GM12878 (cell line): ENCODE data around the gene RTF2. TPM values are rescaled to one million over a fixed set of nuclear protein-coding genes. Genes with fewer than 3 reads are reported as not detected.

ENCODE experiments used
- ATAC-seq: fragments of 200-7000 bp; cut with Tn5 transposase; 3 replicates; pipeline ENCODE4 v1.9.1; 2020; ENCODE audit warnings: mild to moderate bottlenecking, moderate library complexity
- BruUV-seq: library from RNA; stranded (reverse); fragments of 400-500 nt; replicated peaks from 2 replicates; lab custom pipeline; 2021; lab: Mats Ljungman, UMichigan
- CTCF ChIA-PET: fragments of 300-600 bp; sonication (Branson Sonifier 250); formaldehyde crosslinking; extraction: SDS; loops from one replicate; lab custom pipeline; 2021; ENCODE audit warnings: inconsistent platforms; lab: Yijun Ruan, JAX
- POLR2A ChIA-PET: fragments of 350-600 bp; formaldehyde crosslinking; extraction: SDS; loops from one replicate; lab custom pipeline; 2021; ENCODE audit warnings: inconsistent platforms; lab: Charles Lee
- RAD21 ChIA-PET: fragments of 300-600 bp; sonication (Branson Sonifier 250); formaldehyde crosslinking; loops from one replicate; lab custom pipeline; 2023; ENCODE audit warnings: antibody characterized with exemption; ENCODE audit not compliant: unreplicated experiment; lab: Charles Lee
- SMC1A ChIA-PET: fragments of 300-600 bp; sonication (Branson Sonifier 250); formaldehyde crosslinking; loops from one replicate; lab custom pipeline; 2023; ENCODE audit not compliant: unreplicated experiment, uncharacterized antibody; lab: Charles Lee
- DNase-seq: peaks from one replicate; pipeline ENCODE4 v3.0.0-alpha.2; 2011; ENCODE audit warnings: low read depth, low spot score
- FAIRE-seq: peaks from 3 replicates; lab custom pipeline; 2011; peaks lifted over from hg19 to GRCh38; lab: Jason Lieb, UNC
- H2AFZ ChIP-seq: 2 replicates; pipeline ENCODE4 v1.6.0; 2011; ENCODE audit warnings: low read depth, low read length, control low read depth; ENCODE audit not compliant: control insufficient read depth
- H3K27ac ChIP-seq: 2 replicates; pipeline ENCODE4 v1.5.1; 2011; ENCODE audit warnings: control low read depth; ENCODE audit not compliant: control insufficient read depth, insufficient read depth
- H3K27me3 ChIP-seq, 2 experiments: replicated peaks in 1 of 2; 2 replicates each; pipeline versions ENCODE4 v1.6.0 to v1.6.1; 2011; ENCODE audit warnings: low read length in 1 of 2; ENCODE audit not compliant: control insufficient read depth in 2 of 2, insufficient read depth in 2 of 2
- H3K36me3 ChIP-seq, 2 experiments: 2 replicates each; pipeline ENCODE4 v1.5.1; 2011; ENCODE audit warnings: low read length in 1 of 2; ENCODE audit not compliant: control insufficient read depth in 2 of 2, insufficient read depth in 2 of 2
- H3K4me1 ChIP-seq: 2 replicates; pipeline ENCODE4 v1.6.1; 2011; ENCODE audit warnings: mild to moderate bottlenecking, low read length, moderate library complexity, mixed read lengths; ENCODE audit not compliant: control insufficient read depth, insufficient read depth
- H3K4me2 ChIP-seq: 2 replicates; pipeline ENCODE4 v1.6.0; 2011; ENCODE audit warnings: control low read depth; ENCODE audit not compliant: control insufficient read depth, insufficient read depth
- H3K4me3 ChIP-seq: fragments of 200-600 bp; sonication (generic); 2 replicates; pipeline ENCODE4 v1.5.1; 2016
- H3K79me2 ChIP-seq: 2 replicates; pipeline ENCODE4 v1.6.0; 2011; ENCODE audit warnings: low read length; ENCODE audit not compliant: control insufficient read depth, insufficient read depth
- H3K9ac ChIP-seq: 2 replicates; pipeline ENCODE4 v1.8.0; 2011; ENCODE audit warnings: low read length, control low read depth, mixed read lengths; ENCODE audit not compliant: control insufficient read depth, insufficient read depth
- H3K9me3 ChIP-seq: replicated peaks from 3 replicates; pipeline ENCODE4 v1.5.1; 2011; ENCODE audit warnings: mild to moderate bottlenecking, low read length; ENCODE audit not compliant: control insufficient read depth, insufficient read depth
- H4K20me1 ChIP-seq: 2 replicates; pipeline ENCODE4 v1.6.0; 2011; ENCODE audit not compliant: control insufficient read depth, insufficient read depth
- BACH1 ChIP-seq: fragments of 450-650 bp; IDR thresholded peaks from 2 replicates; pipeline ENCODE4 v1.6.1; 2017; ENCODE audit warnings: mild to moderate bottlenecking, borderline replicate concordance
- BHLHE40 ChIP-seq, 2 experiments: fragments of 450-650 bp in 1 of 2; IDR thresholded peaks; 2 replicates each; pipeline ENCODE4 v1.6.1; 2011 to 2017; ENCODE audit warnings: low read depth in 2 of 2, borderline replicate concordance in 1 of 2, improper control_type of control experiment in 1 of 2, low read length in 1 of 2, mild to moderate bottlenecking in 1 of 2
- CBX3 ChIP-seq: fragments of 200-600 bp; sonication (generic); IDR thresholded peaks from 2 replicates; pipeline ENCODE4 v1.6.1; 2016; ENCODE audit warnings: low read depth, borderline replicate concordance
- CHD4 ChIP-seq: fragments of 200-600 bp; sonication (generic); IDR thresholded peaks from 2 replicates; pipeline ENCODE4 v1.6.1; 2016; ENCODE audit warnings: mild to moderate bottlenecking
- CREM ChIP-seq: IDR thresholded peaks from 2 replicates; pipeline ENCODE4 v1.6.1; 2014; ENCODE audit warnings: antibody characterized with exemption, low read depth
- ESRRA ChIP-seq: IDR thresholded peaks from 2 replicates; pipeline ENCODE4 v1.6.1; 2012; ENCODE audit warnings: mild to moderate bottlenecking, low read length, improper control_type of control experiment
- HDAC6 ChIP-seq: fragments of 200-600 bp; sonication (generic); IDR thresholded peaks from one replicate; pipeline ENCODE4 v1.8.0; 2017; ENCODE audit warnings: antibody characterized with exemption; ENCODE audit not compliant: unreplicated experiment
- IRF4 ChIP-seq: IDR thresholded peaks from 2 replicates; pipeline ENCODE4 v1.6.1; 2011; ENCODE audit warnings: low read depth, low read length
- POLR2AphosphoS5 ChIP-seq: IDR thresholded peaks from 2 replicates; pipeline ENCODE4 v1.6.1; 2011; ENCODE audit warnings: mild to moderate bottlenecking, low read length, inconsistent platforms
- POU2F2 ChIP-seq: IDR thresholded peaks from 3 replicates; pipeline ENCODE4 v1.6.1; 2011; ENCODE audit warnings: low read depth, mild to moderate bottlenecking, low read length, borderline replicate concordance
- SIN3A ChIP-seq: IDR thresholded peaks from 2 replicates; pipeline ENCODE4 v1.6.1; 2012; ENCODE audit warnings: low read depth, low read length, improper control_type of control experiment
- STAT1 ChIP-seq: fragments of 450-650 bp; conservative IDR thresholded peaks from 2 replicates; pipeline ENCODE4 v1.6.1; 2014; ENCODE audit warnings: antibody characterized with exemption, mild to moderate bottlenecking
- SUZ12 ChIP-seq: fragments of 200-600 bp; sonication (generic); IDR thresholded peaks from one replicate; pipeline ENCODE4 v1.6.1; 2018; ENCODE audit warnings: antibody characterized with exemption, mild to moderate bottlenecking; ENCODE audit not compliant: unreplicated experiment
- TCF3 ChIP-seq: IDR thresholded peaks from 2 replicates; pipeline ENCODE4 v1.6.1; 2012; ENCODE audit warnings: low read depth, mild to moderate bottlenecking, low read length, borderline replicate concordance; ENCODE audit not compliant: insufficient read depth
- TCF7 ChIP-seq: IDR thresholded peaks from 2 replicates; pipeline ENCODE4 v1.6.1; 2014; ENCODE audit warnings: antibody characterized with exemption, borderline replicate concordance
- ZBED1 ChIP-seq: IDR thresholded peaks from 2 replicates; pipeline ENCODE4 v1.6.1; 2016; ENCODE audit warnings: borderline replicate concordance
- WGBS: methylation state at CpG from one replicate; pipeline ENCODE4 v1.1.6; 2016; ENCODE audit warnings: low lambda C conversion rate; ENCODE audit not compliant: insufficient replicate concordance, insufficient coverage; ENCODE audit errors: missing lambda C conversion rate; 5-methylcytosine and 5-hydroxymethylcytosine counted together
- in situ Hi-C: fragments of 300-500 bp; cut with MboI; formaldehyde crosslinking; loops from 9 replicates; pipeline ENCODE4 v1.14.3; 2018; ENCODE audit warnings: mixed read lengths
- intact Hi-C: fragments of 100-400 bp; cut with micrococcal nuclease; formaldehyde crosslinking; loops from one replicate; pipeline ENCODE4 v1.14.2; 2022; ENCODE audit not compliant: unreplicated experiment
- polyA plus RNA-seq, 11 experiments: library from polyadenylated mRNA; depleted of rRNA in 4 of 11; unstranded in 6 of 11; stranded (reverse) in 5 of 11; fragments of >200 nt; fragmentation: Nextera tagmentation in 4 of 11; fragmentation: Illumina TruSeq in 1 of 11; extraction: Ambion mirVana in 4 of 11; extraction: Trizol in 1 of 11; gene quantifications; 1 replicate in 1 of 11; 2 replicates in 10 of 11; pipeline versions ENCODE4 v1.2.1 to v1.2.3, GENCODE V29; 2011 to 2016; ENCODE audit warnings: inconsistent platforms in 2 of 11, missing spikeins in 2 of 11, low read depth in 1 of 11
- total RNA-seq, 4 experiments: library from RNA; depleted of rRNA in 3 of 4; stranded (reverse); fragments of >200 nt in 3 of 4; fragmentation: Illumina TruSeq in 1 of 4; extraction: Trizol in 1 of 4; gene quantifications; 2 replicates each; pipeline versions ENCODE4 v1.2.1 to v1.2.3, GENCODE V29; 2013 to 2021
- TF ChIP-seq, protein P1 (sequence below): fragments of 450-650 bp; IDR thresholded peaks from 2 replicates; pipeline ENCODE4 v1.6.1; 2017; ENCODE audit warnings: mild to moderate bottlenecking, moderate library complexity

RTF2 gene
- total and polyA plus RNA-seq, 10 of the 15 experiments (the other 5 are each of a cell fraction or from before 2014, with no cell fraction given): 66.2 to 133 (median 82.9) TPM

GRCh38 chr20:56420940-56421688, 47.3 kb upstream of the RTF2 start:
- TF ChIP-seq CBX3: no peak
- TF ChIP-seq SIN3A: no peak
- TF ChIP-seq ESRRA: no peak
- TF ChIP-seq CHD4: no peak
- TF ChIP-seq CREM: no peak
- TF ChIP-seq IRF4: no peak
- TF ChIP-seq SUZ12: no peak
- TF ChIP-seq TCF3: no peak
- no peak for TF ChIP-seq STAT1
- no peak for TF ChIP-seq POLR2AphosphoS5
- no peak for TF ChIP-seq HDAC6
- TF ChIP-seq BACH1: no peak
- TF ChIP-seq, protein P1, sequence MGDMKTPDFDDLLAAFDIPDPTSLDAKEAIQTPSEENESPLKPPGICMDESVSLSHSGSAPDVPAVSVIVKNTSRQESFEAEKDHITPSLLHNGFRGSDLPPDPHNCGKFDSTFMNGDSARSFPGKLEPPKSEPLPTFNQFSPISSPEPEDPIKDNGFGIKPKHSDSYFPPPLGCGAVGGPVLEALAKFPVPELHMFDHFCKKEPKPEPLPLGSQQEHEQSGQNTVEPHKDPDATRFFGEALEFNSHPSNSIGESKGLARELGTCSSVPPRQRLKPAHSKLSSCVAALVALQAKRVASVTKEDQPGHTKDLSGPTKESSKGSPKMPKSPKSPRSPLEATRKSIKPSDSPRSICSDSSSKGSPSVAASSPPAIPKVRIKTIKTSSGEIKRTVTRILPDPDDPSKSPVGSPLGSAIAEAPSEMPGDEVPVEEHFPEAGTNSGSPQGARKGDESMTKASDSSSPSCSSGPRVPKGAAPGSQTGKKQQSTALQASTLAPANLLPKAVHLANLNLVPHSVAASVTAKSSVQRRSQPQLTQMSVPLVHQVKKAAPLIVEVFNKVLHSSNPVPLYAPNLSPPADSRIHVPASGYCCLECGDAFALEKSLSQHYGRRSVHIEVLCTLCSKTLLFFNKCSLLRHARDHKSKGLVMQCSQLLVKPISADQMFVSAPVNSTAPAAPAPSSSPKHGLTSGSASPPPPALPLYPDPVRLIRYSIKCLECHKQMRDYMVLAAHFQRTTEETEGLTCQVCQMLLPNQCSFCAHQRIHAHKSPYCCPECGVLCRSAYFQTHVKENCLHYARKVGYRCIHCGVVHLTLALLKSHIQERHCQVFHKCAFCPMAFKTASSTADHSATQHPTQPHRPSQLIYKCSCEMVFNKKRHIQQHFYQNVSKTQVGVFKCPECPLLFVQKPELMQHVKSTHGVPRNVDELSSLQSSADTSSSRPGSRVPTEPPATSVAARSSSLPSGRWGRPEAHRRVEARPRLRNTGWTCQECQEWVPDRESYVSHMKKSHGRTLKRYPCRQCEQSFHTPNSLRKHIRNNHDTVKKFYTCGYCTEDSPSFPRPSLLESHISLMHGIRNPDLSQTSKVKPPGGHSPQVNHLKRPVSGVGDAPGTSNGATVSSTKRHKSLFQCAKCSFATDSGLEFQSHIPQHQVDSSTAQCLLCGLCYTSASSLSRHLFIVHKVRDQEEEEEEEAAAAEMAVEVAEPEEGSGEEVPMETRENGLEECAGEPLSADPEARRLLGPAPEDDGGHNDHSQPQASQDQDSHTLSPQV: no peak
- TF ChIP-seq POU2F2: no peak
- no peak for TF ChIP-seq ZBED1
- TF ChIP-seq BHLHE40 (IDR thresholded peaks at IDR 0.05; ENCODE audit: borderline replicate concordance in 1 of 2, low read depth in 2 of 2, low read length in 1 of 2): no peak
- TF ChIP-seq TCF7: no peak
- TF ChIP-seq, all 136 proteins: peak for 0
- Histone ChIP-seq H2AFZ (no peak overlapping the region), H4K20me1 (no peaks in the 10 kb centered on the region), H3K9me3 (no peaks in the 10 kb centered on the region), H3K79me2 (no peaks in the 10 kb centered on the region), H3K4me1 (peaks cover 4% of the 10 kb centered on the region), H3K9ac (no peak overlapping the region), H3K4me3 (no peak overlapping the region), H3K4me2 (no peak overlapping the region), H3K27ac (no peak overlapping the region), H3K27me3 (no peaks in the 10 kb centered on the region), H3K36me3 (no peaks in the 10 kb centered on the region)
- DNase-seq (no peak), ATAC-seq (no peak), FAIRE-seq (no peak)
- POLR2A ChIA-PET: no interaction called here
- intact Hi-C loops (no loop called here), in situ Hi-C loops (no loop called here)
- no TSS peak for BruUV-seq
- 75% methylated on average over 11 of the region's 11 CpGs for WGBS
- SMC1A ChIA-PET: interaction anchor here (1.7 to 1.8 kb wide), 2 partner anchors 9 to 42 kb away, joined by 5 to 6 read pairs; partner anchors contain the start of gene CASS4
- CTCF ChIA-PET: interaction anchor here (0.9 to 1.9 kb wide), 2 partner anchors 33 to 45 kb away, joined by 3 to 5 read pairs; no protein-coding TSS in a partner anchor
- RAD21 ChIA-PET: interaction anchor here (1.6 kb wide), 1 partner anchor 24 kb away, joined by 3 read pairs; no protein-coding TSS in a partner anchor
